Measurements from ENCODE around the gene P2RX4.

P2RX4 gene

GRCh38 chr12:121260091-121260490 lies 50.2 kb downstream of the P2RX4 start:
- Histone ChIP-seq H3K4me1 (ENCODE audit: control insufficient read depth, insufficient read depth, low read length) (no peaks in the 10 kb centered on the region), H3K4me3 (ENCODE audit: low read length in 2 of 2) (no peak overlapping the region), H3K27me3 (ENCODE audit: control insufficient read depth in 1 of 2, insufficient read depth in 2 of 2, low read length in 2 of 2) (no peaks in the 10 kb centered on the region), H3K36me3 (ENCODE audit: control insufficient read depth in 2 of 2, insufficient read depth in 2 of 2, low read length in 2 of 2) (peaks cover 29 to 42% of the 10 kb centered on the region in 2 donors), H3K9me3 (ENCODE audit: control insufficient read depth in 2 of 2, low read length in 2 of 2) (no peaks in the 10 kb centered on the region), H3K27ac (ENCODE audit: low read length) (no peak overlapping the region), H3K9ac (ENCODE audit: low read length in 2 of 2) (no peak overlapping the region)

GRCh38 chr12:121261398-121261797 lies 51.5 kb downstream of the P2RX4 start:
- no peak overlapping the region for H3K9ac ChIP-seq (ENCODE audit: low read length in 2 of 2)
- no peaks in the 10 kb centered on the region for H3K27me3 ChIP-seq (ENCODE audit: control insufficient read depth in 1 of 2, insufficient read depth in 2 of 2, low read length in 2 of 2)
- H3K27ac ChIP-seq (ENCODE audit: low read length), result no peak overlapping the region
- H3K4me3 ChIP-seq (ENCODE audit: low read length in 2 of 2), result no peak overlapping the region
- H3K9me3 ChIP-seq (ENCODE audit: control insufficient read depth in 2 of 2, low read length in 2 of 2), result no peaks in the 10 kb centered on the region
- H3K36me3 ChIP-seq (ENCODE audit: control insufficient read depth in 2 of 2, insufficient read depth in 2 of 2, low read length in 2 of 2), result peaks cover 29 to 42% of the 10 kb centered on the region in 2 donors
- no peaks in the 10 kb centered on the region for H3K4me1 ChIP-seq (ENCODE audit: control insufficient read depth, insufficient read depth, low read length)

- no peaks in the 10 kb centered on the region for H3K9me3 ChIP-seq (ENCODE audit: control insufficient read depth in 2 of 2, low read length in 2 of 2)
- no peak overlapping the region for H3K9ac ChIP-seq (ENCODE audit: low read length in 2 of 2)
- H3K4me1 ChIP-seq (ENCODE audit: control insufficient read depth, insufficient read depth, low read length), result no peaks in the 10 kb centered on the region
- no peak overlapping the region for H3K4me3 ChIP-seq (ENCODE audit: low read length in 2 of 2)
- H3K36me3 ChIP-seq (ENCODE audit: control insufficient read depth in 2 of 2, insufficient read depth in 2 of 2, low read length in 2 of 2), result peaks cover 26 to 38% of the 10 kb centered on the region in 2 donors
- H3K27me3 ChIP-seq (ENCODE audit: control insufficient read depth in 1 of 2, insufficient read depth in 2 of 2, low read length in 2 of 2), result no peaks in the 10 kb centered on the region
- no peak overlapping the region for H3K27ac ChIP-seq (ENCODE audit: low read length)
These were observed 53.4 kb downstream of the P2RX4 start for GRCh38 chr12:121263206-121263935.

DNA sequence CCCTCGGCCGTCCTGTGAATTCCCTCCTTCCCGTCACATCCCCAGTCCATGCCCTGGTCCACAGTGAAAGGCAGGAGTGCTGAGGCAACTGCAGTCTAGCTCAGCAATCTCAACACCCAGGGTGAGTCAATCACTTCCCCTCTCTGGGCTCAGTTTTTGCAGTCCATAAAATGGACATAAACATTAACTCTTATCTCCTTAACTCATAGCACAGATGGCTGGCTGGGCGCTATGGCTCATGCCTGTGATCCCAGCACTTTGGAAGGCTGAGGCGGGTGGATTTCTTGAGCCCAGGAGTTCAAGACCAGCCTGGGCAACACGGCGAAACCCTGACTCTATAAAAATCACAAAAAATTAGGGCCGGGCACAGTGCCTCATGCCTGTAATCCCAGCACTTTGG lies 54.2 kb downstream of the P2RX4 start:
- Histone ChIP-seq H3K27me3 (ENCODE audit: control insufficient read depth in 1 of 2, insufficient read depth in 2 of 2, low read length in 2 of 2) (no peaks in the 10 kb centered on the region), H3K36me3 (ENCODE audit: control insufficient read depth in 2 of 2, insufficient read depth in 2 of 2, low read length in 2 of 2) (peaks cover 32 to 40% of the 10 kb centered on the region in 2 donors), H3K9me3 (ENCODE audit: control insufficient read depth in 2 of 2, low read length in 2 of 2) (no peaks in the 10 kb centered on the region), H3K27ac (ENCODE audit: low read length) (no peak overlapping the region), H3K4me1 (ENCODE audit: control insufficient read depth, insufficient read depth, low read length) (no peaks in the 10 kb centered on the region), H3K4me3 (ENCODE audit: low read length in 2 of 2) (no peak overlapping the region), H3K9ac (ENCODE audit: low read length in 2 of 2) (no peak overlapping the region)

- Histone ChIP-seq H3K9me3 (ENCODE audit: control insufficient read depth in 2 of 2, low read length in 2 of 2) (no peaks in the 10 kb centered on the region), H3K27ac (ENCODE audit: low read length) (no peak overlapping the region), H3K4me3 (ENCODE audit: low read length in 2 of 2) (no peak overlapping the region), H3K9ac (ENCODE audit: low read length in 2 of 2) (no peak overlapping the region), H3K4me1 (ENCODE audit: control insufficient read depth, insufficient read depth, low read length) (no peaks in the 10 kb centered on the region), H3K27me3 (ENCODE audit: control insufficient read depth in 1 of 2, insufficient read depth in 2 of 2, low read length in 2 of 2) (no peaks in the 10 kb centered on the region), H3K36me3 (ENCODE audit: control insufficient read depth in 2 of 2, insufficient read depth in 2 of 2, low read length in 2 of 2) (peaks cover 31 to 43% of the 10 kb centered on the region in 2 donors)
These were observed 55.1 kb downstream of the P2RX4 start for GRCh38 chr12:121264951-121265515.

- Histone ChIP-seq H3K36me3 (ENCODE audit: control insufficient read depth in 2 of 2, insufficient read depth in 2 of 2, low read length in 2 of 2) (peaks cover 23 to 33% of the 10 kb centered on the region in 2 donors), H3K27ac (ENCODE audit: low read length) (no peak overlapping the region), H3K27me3 (ENCODE audit: control insufficient read depth in 1 of 2, insufficient read depth in 2 of 2, low read length in 2 of 2) (no peaks in the 10 kb centered on the region), H3K4me1 (ENCODE audit: control insufficient read depth, insufficient read depth, low read length) (no peaks in the 10 kb centered on the region), H3K9me3 (ENCODE audit: control insufficient read depth in 2 of 2, low read length in 2 of 2) (no peaks in the 10 kb centered on the region), H3K9ac (ENCODE audit: low read length in 2 of 2) (no peak overlapping the region), H3K4me3 (ENCODE audit: low read length in 2 of 2) (no peak overlapping the region)
These were observed 57.9 kb downstream of the P2RX4 start for GRCh38 chr12:121267822-121268221.

DNA sequence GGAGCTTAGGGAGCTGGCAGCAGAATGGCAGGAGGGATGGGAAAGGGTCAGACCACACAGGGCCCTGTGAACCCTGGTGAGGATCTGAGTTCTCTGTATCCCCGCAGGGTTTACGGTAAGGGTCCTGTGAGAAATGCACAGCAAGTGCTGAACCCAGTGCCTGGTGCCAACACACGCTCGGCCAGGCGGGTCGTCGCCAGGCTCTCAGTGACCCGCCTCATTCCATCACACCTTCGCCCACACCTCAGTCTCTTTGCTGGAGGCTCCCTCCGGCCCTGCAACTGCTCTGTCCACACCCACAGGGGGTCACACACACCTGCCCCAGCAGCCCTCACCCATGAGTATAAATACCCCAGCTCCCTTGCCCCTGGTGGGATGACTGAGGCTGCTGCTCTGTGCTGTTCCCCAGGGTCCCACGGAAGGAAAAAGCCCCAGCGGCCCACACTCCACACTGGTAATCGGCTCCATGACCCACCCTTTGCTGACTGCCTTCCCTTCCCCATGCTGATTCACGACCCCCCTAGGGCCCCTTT lies 63.5 kb downstream of the P2RX4 start:
- Histone ChIP-seq H3K27me3 (ENCODE audit: control insufficient read depth in 1 of 2, insufficient read depth in 2 of 2, low read length in 2 of 2) (no peaks in the 10 kb centered on the region), H3K9me3 (ENCODE audit: control insufficient read depth in 2 of 2, low read length in 2 of 2) (no peaks in the 10 kb centered on the region), H3K4me3 (ENCODE audit: low read length in 2 of 2) (no peak overlapping the region), H3K9ac (ENCODE audit: low read length in 2 of 2) (no peak overlapping the region), H3K4me1 (ENCODE audit: control insufficient read depth, insufficient read depth, low read length) (peaks cover 3% of the 10 kb centered on the region), H3K27ac (ENCODE audit: low read length) (no peak overlapping the region), H3K36me3 (ENCODE audit: control insufficient read depth in 2 of 2, insufficient read depth in 2 of 2, low read length in 2 of 2) (peaks cover 16 to 24% of the 10 kb centered on the region in 2 donors)

DNA sequence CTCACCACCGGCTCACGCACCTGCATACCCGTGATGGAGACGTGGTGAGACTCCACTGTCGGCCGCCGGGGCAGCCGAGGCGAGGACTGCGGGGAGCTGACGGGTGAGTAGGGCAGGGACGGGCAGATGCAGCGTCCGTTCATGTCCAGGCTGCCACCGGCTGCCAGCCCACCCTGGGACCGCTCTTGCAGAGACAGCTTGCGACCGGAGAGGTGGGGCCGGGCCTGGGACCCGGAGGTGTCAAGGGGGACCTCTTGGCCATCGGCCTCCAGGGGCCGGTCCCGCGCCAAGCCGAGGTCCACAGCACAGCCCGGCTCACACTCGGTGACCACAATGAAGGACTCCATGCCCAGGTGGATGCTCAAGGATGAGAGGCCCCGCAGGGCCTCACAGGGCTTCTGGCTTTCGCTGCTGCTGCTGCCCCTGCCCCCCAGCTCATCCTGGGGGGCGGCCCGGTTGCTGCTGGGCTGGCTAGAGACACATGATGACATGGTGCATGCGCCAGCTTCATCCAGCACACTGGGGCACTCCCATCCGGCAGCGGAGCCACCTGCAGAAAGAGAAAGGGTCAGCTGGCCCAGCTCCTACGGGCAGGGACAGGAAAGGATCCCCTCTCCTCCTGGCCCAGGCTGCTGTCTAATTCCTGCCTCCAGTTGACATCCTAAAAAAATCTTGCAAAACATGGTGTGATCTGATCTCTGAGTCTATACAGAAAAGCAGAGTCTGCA lies 64.3 kb downstream of the P2RX4 start:
- Histone ChIP-seq H3K4me3 (ENCODE audit: low read length in 2 of 2) (no peak overlapping the region), H3K27ac (ENCODE audit: low read length) (no peak overlapping the region), H3K36me3 (ENCODE audit: control insufficient read depth in 2 of 2, insufficient read depth in 2 of 2, low read length in 2 of 2) (peaks cover 9 to 20% of the 10 kb centered on the region in 2 donors), H3K4me1 (ENCODE audit: control insufficient read depth, insufficient read depth, low read length) (peaks cover 3% of the 10 kb centered on the region), H3K27me3 (ENCODE audit: control insufficient read depth in 1 of 2, insufficient read depth in 2 of 2, low read length in 2 of 2) (no peaks in the 10 kb centered on the region), H3K9ac (ENCODE audit: low read length in 2 of 2) (no peak overlapping the region), H3K9me3 (ENCODE audit: control insufficient read depth in 2 of 2, low read length in 2 of 2) (no peaks in the 10 kb centered on the region)

DNA sequence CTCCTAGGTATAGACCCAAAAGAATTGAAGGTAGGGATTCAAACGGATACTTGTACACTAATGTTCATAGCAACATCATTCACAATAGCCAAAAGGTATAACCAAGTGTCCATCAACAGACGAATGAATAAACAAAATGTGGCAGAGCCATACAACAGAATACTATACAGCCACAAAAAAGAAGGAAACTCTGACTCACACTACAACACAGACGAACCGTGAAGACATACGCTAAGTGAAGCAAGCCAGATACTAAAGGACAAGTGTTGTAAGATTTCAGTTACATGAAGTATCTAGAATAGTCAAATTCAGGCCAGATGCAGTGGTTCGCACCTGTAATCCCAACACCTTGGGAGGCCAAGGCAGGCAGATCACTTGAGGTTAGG lies 67.4 kb downstream of the P2RX4 start:
- Histone ChIP-seq H3K4me1 (ENCODE audit: control insufficient read depth, insufficient read depth, low read length) (peaks cover 11% of the 10 kb centered on the region), H3K36me3 (ENCODE audit: control insufficient read depth in 2 of 2, insufficient read depth in 2 of 2, low read length in 2 of 2) (peaks cover 5 to 9% of the 10 kb centered on the region in 2 donors), H3K27me3 (ENCODE audit: control insufficient read depth in 1 of 2, insufficient read depth in 2 of 2, low read length in 2 of 2) (no peaks in the 10 kb centered on the region), H3K4me3 (ENCODE audit: low read length in 2 of 2) (no peak overlapping the region), H3K9ac (ENCODE audit: low read length in 2 of 2) (no peak overlapping the region), H3K9me3 (ENCODE audit: control insufficient read depth in 2 of 2, low read length in 2 of 2) (no peaks in the 10 kb centered on the region), H3K27ac (ENCODE audit: low read length) (no peak overlapping the region)

GRCh38 chr12:121278169-121279070 lies 68.5 kb downstream of the P2RX4 start:
- Histone ChIP-seq H3K36me3 (ENCODE audit: control insufficient read depth in 2 of 2, insufficient read depth in 2 of 2, low read length in 2 of 2) (peaks cover 5 to 7% of the 10 kb centered on the region in 2 donors), H3K4me1 (ENCODE audit: control insufficient read depth, insufficient read depth, low read length) (peaks cover 16% of the 10 kb centered on the region), H3K27ac (ENCODE audit: low read length) (peak overlapping the region; percentile 6), H3K9me3 (ENCODE audit: control insufficient read depth in 2 of 2, low read length in 2 of 2) (no peaks in the 10 kb centered on the region), H3K9ac (ENCODE audit: low read length in 2 of 2) (no peak overlapping the region), H3K27me3 (ENCODE audit: control insufficient read depth in 1 of 2, insufficient read depth in 2 of 2, low read length in 2 of 2) (no peaks in the 10 kb centered on the region), H3K4me3 (ENCODE audit: low read length in 2 of 2) (no peak overlapping the region)
